OCI-LY1 (cell line): ENCODE results near the gene LILRA5.

ENCODE experiments used
- CTCF ChIP-seq: fragments of 200-600 bp; sonication (generic), shearing (Covaris generic); IDR thresholded peaks from 2 replicates; pipeline ENCODE4 v1.5.1; 2017; ENCODE audit warnings: mild to moderate bottlenecking, antibody characterized with exemption, low read length, moderate library complexity, mixed read lengths
- EZH2 ChIP-seq: fragments of 200-600 bp; sonication (generic), shearing (Covaris generic); IDR thresholded peaks from 2 replicates; pipeline ENCODE4 v1.8.0; 2017; ENCODE audit warnings: borderline replicate concordance, mixed run types, mild to moderate bottlenecking, antibody characterized with exemption, low read length, moderate library complexity, mixed read lengths

GRCh38 chr19:54310543-54310942 lies 2.4 kb downstream of the LILRA5 start:
- no peak for TF ChIP-seq CTCF
- TF ChIP-seq EZH2, result no peak
